Brain microvascular endothelial cell (primary cell): ENCODE data around the gene MLEC.

Experiments used
- DNase-seq: peaks from one replicate; pipeline ENCODE4 v3.0.0-alpha.2; 2020
- H3K27ac ChIP-seq: fragments of 250-450 bp; sonication (Bioruptor Pico); 2 replicates; pipeline ENCODE4 v1.5.1; 2020; ENCODE audit warnings: mild to moderate bottlenecking, moderate library complexity
- H3K27me3 ChIP-seq: fragments of 250-450 bp; sonication (Bioruptor Pico); replicated peaks from 2 replicates; pipeline ENCODE4 v1.5.1; 2020; ENCODE audit warnings: mild to moderate bottlenecking
- H3K36me3 ChIP-seq: fragments of 250-450 bp; sonication (Bioruptor Pico); replicated peaks from 2 replicates; pipeline ENCODE4 v1.5.1; 2020; ENCODE audit warnings: mild to moderate bottlenecking
- H3K4me3 ChIP-seq: 2 replicates; pipeline ENCODE4 v1.5.1; 2011; ENCODE audit warnings: low read depth, mild to moderate bottlenecking, control low read depth, low read length, moderate library complexity
- CTCF ChIP-seq: IDR thresholded peaks from 2 replicates; pipeline ENCODE4 v1.5.1; 2011; ENCODE audit warnings: low read depth, mild to moderate bottlenecking, moderate library complexity, low read length, control low read depth, inconsistent platforms; ENCODE audit errors: missing control alignments
- in situ Hi-C: cut with HindIII; loops from 2 replicates; pipeline ENCODE4 v1.10.0; 2017; ENCODE audit warnings: low sequenced_read_pairs, low pct_ligation_motif_present

Gene MLEC

GRCh38 chr12:120739821-120740613 lies 53.1 kb downstream of the MLEC start:
- in situ Hi-C loops, result no loop called here
- Histone ChIP-seq H3K4me3 (no peak overlapping the region), H3K27ac (no peak overlapping the region), H3K36me3 (no peaks in the 10 kb centered on the region), H3K27me3 (no peaks in the 10 kb centered on the region)
- no peak for TF ChIP-seq CTCF
- no peak for DNase-seq

GRCh38 chr12:120740871-120741270 lies 53.9 kb downstream of the MLEC start:
- no peak for TF ChIP-seq CTCF
- Histone ChIP-seq H3K4me3 (no peak overlapping the region), H3K27me3 (no peaks in the 10 kb centered on the region), H3K36me3 (no peaks in the 10 kb centered on the region), H3K27ac (no peak overlapping the region)
- no peak for DNase-seq
- in situ Hi-C loops, result no loop called here

GRCh38 chr12:120741476-120742421 lies 54.8 kb downstream of the MLEC start:
- no peak for DNase-seq
- no peak overlapping the region for H3K27ac ChIP-seq
- TF ChIP-seq CTCF, result no peak
- H3K36me3 ChIP-seq, result no peaks in the 10 kb centered on the region
- H3K4me3 ChIP-seq, result no peak overlapping the region
- no peaks in the 10 kb centered on the region for H3K27me3 ChIP-seq
- in situ Hi-C loops, result no loop called here

GRCh38 chr12:120744922-120745493 lies 58.1 kb downstream of the MLEC start:
- Histone ChIP-seq H3K27ac (no peak overlapping the region), H3K27me3 (no peaks in the 10 kb centered on the region), H3K36me3 (no peaks in the 10 kb centered on the region), H3K4me3 (no peak overlapping the region)
- no peak for TF ChIP-seq CTCF
- DNase-seq, result no peak
- in situ Hi-C loops, result no loop called here

- no peak for TF ChIP-seq CTCF
- H3K36me3 ChIP-seq, result no peaks in the 10 kb centered on the region
- no peak overlapping the region for H3K4me3 ChIP-seq
- no peak for DNase-seq
- H3K27me3 ChIP-seq, result no peaks in the 10 kb centered on the region
- H3K27ac ChIP-seq, result no peak overlapping the region
- in situ Hi-C loops, result no loop called here
These were observed 61.3 kb downstream of the MLEC start for GRCh38 chr12:120748242-120748641.
